IMR-90 (cell line): ENCODE measurements around the gene RSL1D1.

Experiments
- BHLHE40 ChIP-seq: fragments of 150-350 bp; IDR thresholded peaks from 2 replicates; pipeline ENCODE4 v1.6.1; 2016; ENCODE audit warnings: mild to moderate bottlenecking, low read depth, low read length
- CEBPB ChIP-seq: IDR thresholded peaks from 2 replicates; pipeline ENCODE4 v1.6.1; 2012; ENCODE audit warnings: low read depth, low read length, improper control_type of control experiment
- CHD1 ChIP-seq: IDR thresholded peaks from 2 replicates; pipeline ENCODE4 v1.6.1; 2012; ENCODE audit warnings: low read depth, low read length, improper control_type of control experiment
- FOS ChIP-seq: fragments of 150-350 bp; IDR thresholded peaks from 2 replicates; pipeline ENCODE4 v1.6.1; 2016; ENCODE audit warnings: low read depth, low read length
- MAFK ChIP-seq: IDR thresholded peaks from 2 replicates; pipeline ENCODE4 v1.6.1; 2012; ENCODE audit warnings: low read depth, low read length, improper control_type of control experiment
- MAZ ChIP-seq: IDR thresholded peaks from 2 replicates; pipeline ENCODE4 v1.6.1; 2012; ENCODE audit warnings: low read depth, mild to moderate bottlenecking, low read length, improper control_type of control experiment, moderate library complexity, borderline replicate concordance
- MXI1 ChIP-seq: IDR thresholded peaks from 2 replicates; pipeline ENCODE4 v1.6.1; 2012; ENCODE audit warnings: low read depth, mild to moderate bottlenecking, low read length, moderate library complexity, borderline replicate concordance
- NFE2L2 ChIP-seq: fragments of 150-350 bp; IDR thresholded peaks from 2 replicates; pipeline ENCODE4 v1.6.1; 2016; ENCODE audit warnings: low read depth, mild to moderate bottlenecking, low read length
- POLR2A ChIP-seq: IDR thresholded peaks from 2 replicates; pipeline ENCODE4 v1.6.1; 2012; ENCODE audit warnings: mild to moderate bottlenecking, low read depth, low read length
- RAD21 ChIP-seq: IDR thresholded peaks from 2 replicates; pipeline ENCODE4 v1.6.1; 2012; ENCODE audit warnings: low read length, improper control_type of control experiment
- RFX5 ChIP-seq: IDR thresholded peaks from 2 replicates; pipeline ENCODE4 v1.8.0; 2012; ENCODE audit warnings: low read depth, mild to moderate bottlenecking, low read length, moderate library complexity
- TF ChIP-seq, protein P1 (sequence below): conservative IDR thresholded peaks from 2 replicates; pipeline ENCODE4 v1.5.1; 2012; ENCODE audit warnings: mild to moderate bottlenecking, low read depth, low read length, improper control_type of control experiment
- TF ChIP-seq, protein P2 (sequence below): fragments of 150-350 bp; IDR thresholded peaks from 2 replicates; pipeline ENCODE4 v1.6.1; 2016; ENCODE audit warnings: low read depth, mild to moderate bottlenecking, low read length, moderate library complexity, borderline replicate concordance
- TF ChIP-seq, protein P3 (sequence below): fragments of 150-350 bp; IDR thresholded peaks from 2 replicates; pipeline ENCODE4 v1.6.1; 2017; ENCODE audit warnings: mild to moderate bottlenecking, antibody characterized with exemption, low read length, low read depth

DNA sequence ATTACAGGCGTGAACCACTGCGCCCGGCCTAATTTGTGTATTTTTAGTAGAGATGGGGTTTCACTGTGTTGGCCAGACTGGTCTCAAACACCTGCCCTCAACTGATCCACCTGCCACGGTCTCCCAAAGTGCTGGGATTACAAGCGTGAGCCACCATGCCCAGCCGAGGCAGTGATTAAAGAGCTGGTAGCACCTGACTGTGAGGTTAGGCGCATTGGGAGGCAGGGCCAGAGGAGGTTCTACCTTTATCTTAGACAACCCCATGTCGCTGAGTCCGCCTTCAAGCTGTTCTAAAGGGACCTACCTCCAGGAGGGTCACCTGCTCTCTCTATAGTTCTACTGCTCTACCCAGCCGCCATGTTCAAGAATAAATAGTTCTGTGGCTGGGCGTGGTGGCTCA, 8.1 kb downstream of the RSL1D1 start:
- TF ChIP-seq, protein P1, sequence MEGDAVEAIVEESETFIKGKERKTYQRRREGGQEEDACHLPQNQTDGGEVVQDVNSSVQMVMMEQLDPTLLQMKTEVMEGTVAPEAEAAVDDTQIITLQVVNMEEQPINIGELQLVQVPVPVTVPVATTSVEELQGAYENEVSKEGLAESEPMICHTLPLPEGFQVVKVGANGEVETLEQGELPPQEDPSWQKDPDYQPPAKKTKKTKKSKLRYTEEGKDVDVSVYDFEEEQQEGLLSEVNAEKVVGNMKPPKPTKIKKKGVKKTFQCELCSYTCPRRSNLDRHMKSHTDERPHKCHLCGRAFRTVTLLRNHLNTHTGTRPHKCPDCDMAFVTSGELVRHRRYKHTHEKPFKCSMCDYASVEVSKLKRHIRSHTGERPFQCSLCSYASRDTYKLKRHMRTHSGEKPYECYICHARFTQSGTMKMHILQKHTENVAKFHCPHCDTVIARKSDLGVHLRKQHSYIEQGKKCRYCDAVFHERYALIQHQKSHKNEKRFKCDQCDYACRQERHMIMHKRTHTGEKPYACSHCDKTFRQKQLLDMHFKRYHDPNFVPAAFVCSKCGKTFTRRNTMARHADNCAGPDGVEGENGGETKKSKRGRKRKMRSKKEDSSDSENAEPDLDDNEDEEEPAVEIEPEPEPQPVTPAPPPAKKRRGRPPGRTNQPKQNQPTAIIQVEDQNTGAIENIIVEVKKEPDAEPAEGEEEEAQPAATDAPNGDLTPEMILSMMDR: no peak
- no peak for TF ChIP-seq CHD1
- TF ChIP-seq RAD21: no peak
- TF ChIP-seq, protein P2, sequence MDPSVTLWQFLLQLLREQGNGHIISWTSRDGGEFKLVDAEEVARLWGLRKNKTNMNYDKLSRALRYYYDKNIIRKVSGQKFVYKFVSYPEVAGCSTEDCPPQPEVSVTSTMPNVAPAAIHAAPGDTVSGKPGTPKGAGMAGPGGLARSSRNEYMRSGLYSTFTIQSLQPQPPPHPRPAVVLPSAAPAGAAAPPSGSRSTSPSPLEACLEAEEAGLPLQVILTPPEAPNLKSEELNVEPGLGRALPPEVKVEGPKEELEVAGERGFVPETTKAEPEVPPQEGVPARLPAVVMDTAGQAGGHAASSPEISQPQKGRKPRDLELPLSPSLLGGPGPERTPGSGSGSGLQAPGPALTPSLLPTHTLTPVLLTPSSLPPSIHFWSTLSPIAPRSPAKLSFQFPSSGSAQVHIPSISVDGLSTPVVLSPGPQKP: no peak
- TF ChIP-seq POLR2A: no peak
- TF ChIP-seq MXI1: no peak
- no peak for TF ChIP-seq MAFK
- no peak for TF ChIP-seq FOS
- TF ChIP-seq BHLHE40: no peak
- no peak for TF ChIP-seq NFE2L2
- TF ChIP-seq, protein P3, sequence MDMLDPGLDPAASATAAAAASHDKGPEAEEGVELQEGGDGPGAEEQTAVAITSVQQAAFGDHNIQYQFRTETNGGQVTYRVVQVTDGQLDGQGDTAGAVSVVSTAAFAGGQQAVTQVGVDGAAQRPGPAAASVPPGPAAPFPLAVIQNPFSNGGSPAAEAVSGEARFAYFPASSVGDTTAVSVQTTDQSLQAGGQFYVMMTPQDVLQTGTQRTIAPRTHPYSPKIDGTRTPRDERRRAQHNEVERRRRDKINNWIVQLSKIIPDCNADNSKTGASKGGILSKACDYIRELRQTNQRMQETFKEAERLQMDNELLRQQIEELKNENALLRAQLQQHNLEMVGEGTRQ: no peak
- TF ChIP-seq CEBPB: no peak
- no peak for TF ChIP-seq MAZ
- no peak for TF ChIP-seq RFX5
